OCI-LY7 (cell line): ENCODE data around the gene TMED7. TPM values are rescaled to one million over a fixed set of nuclear protein-coding genes. Genes with fewer than 3 reads are reported as not detected.

Source experiments
- BruUV-seq: library from RNA; stranded (reverse); fragments of 400-500 nt; replicated peaks from 2 replicates; lab custom pipeline; 2021; lab: Mats Ljungman, UMichigan
- CTCF ChIA-PET: fragments of 300-600 bp; sonication (Branson Sonifier 250); formaldehyde crosslinking; loops from one replicate; lab custom pipeline; 2022; ENCODE audit warnings: antibody characterized with exemption; ENCODE audit not compliant: unreplicated experiment; lab: Charles Lee
- POLR2A ChIA-PET: fragments of 300-600 bp; sonication (Branson Sonifier 250); formaldehyde crosslinking; loops from one replicate; lab custom pipeline; 2022; ENCODE audit warnings: antibody characterized with exemption; lab: Charles Lee
- DNase-seq: peaks from one replicate; pipeline ENCODE4 v3.0.0-alpha.2; 2015; ENCODE audit warnings: low spot score
- H2AFZ ChIP-seq: fragments of 200-600 bp; sonication (generic), shearing (Covaris generic); 2 replicates; pipeline ENCODE4 v1.6.1; 2014; ENCODE audit warnings: mild to moderate bottlenecking, antibody characterized with exemption, low read length, moderate library complexity
- H3K27ac ChIP-seq: fragments of 200-600 bp; sonication (generic); 2 replicates; pipeline ENCODE4 v1.5.1; 2014; ENCODE audit warnings: mixed run types, low read depth, mild to moderate bottlenecking, moderate library complexity, low read length, inconsistent platforms; ENCODE audit not compliant: poor library complexity, severe bottlenecking
- H3K36me3 ChIP-seq: fragments of 200-600 bp; sonication (generic); 2 replicates; pipeline ENCODE4 v1.6.1; 2014; ENCODE audit warnings: mild to moderate bottlenecking, antibody characterized with exemption, low read length, moderate library complexity, mixed read lengths; ENCODE audit not compliant: insufficient read depth
- H3K4me1 ChIP-seq: fragments of 200-600 bp; sonication (generic); 2 replicates; pipeline ENCODE4 v1.5.1; 2014; ENCODE audit warnings: mild to moderate bottlenecking, low read length; ENCODE audit not compliant: insufficient read depth, poor library complexity, severe bottlenecking
- H3K4me2 ChIP-seq: fragments of 200-600 bp; sonication (generic); 2 replicates; pipeline ENCODE4 v1.6.1; 2014; ENCODE audit warnings: mild to moderate bottlenecking, low read length
- H3K4me3 ChIP-seq: fragments of 200-600 bp; sonication (generic); 2 replicates; pipeline ENCODE4 v1.5.1; 2014; ENCODE audit warnings: mild to moderate bottlenecking, low read depth, low read length; ENCODE audit not compliant: poor library complexity, severe bottlenecking
- H3K79me2 ChIP-seq: fragments of 200-600 bp; sonication (generic); 2 replicates; pipeline ENCODE4 v1.6.1; 2016; ENCODE audit warnings: low read depth, mild to moderate bottlenecking, low read length, moderate library complexity, mixed read lengths; ENCODE audit not compliant: insufficient read depth
- H3K9me2 ChIP-seq: fragments of 200-600 bp; sonication (generic); 2 replicates; pipeline ENCODE4 v1.6.1; 2016; ENCODE audit warnings: mild to moderate bottlenecking, low read length, mixed read lengths; ENCODE audit not compliant: insufficient read depth
- H3K9me3 ChIP-seq: fragments of 200-600 bp; sonication (generic); 2 replicates; pipeline ENCODE4 v1.6.1; 2014; ENCODE audit warnings: mild to moderate bottlenecking, mixed run types, low read length, mixed read lengths
- H4K20me1 ChIP-seq: fragments of 200-600 bp; sonication (generic); 2 replicates; pipeline ENCODE4 v1.6.1; 2014; ENCODE audit warnings: mild to moderate bottlenecking, antibody characterized with exemption, low read length, moderate library complexity, mixed read lengths; ENCODE audit not compliant: insufficient read depth
- CTCF ChIP-seq: fragments of 200-600 bp; sonication (generic); conservative IDR thresholded peaks from 2 replicates; pipeline ENCODE4 v1.5.1; 2014; ENCODE audit warnings: mild to moderate bottlenecking, antibody characterized with exemption, low read length, moderate library complexity, mixed read lengths
- EZH2phosphoT487 ChIP-seq: fragments of 200-600 bp; sonication (generic); IDR thresholded peaks from 2 replicates; pipeline ENCODE4 v1.6.1; 2018; ENCODE audit warnings: low read depth, borderline replicate concordance, mild to moderate bottlenecking, mixed run types, antibody characterized with exemption, low read length, moderate library complexity, mixed read lengths
- intact Hi-C: fragments of 100-400 bp; cut with micrococcal nuclease; formaldehyde crosslinking; loops from one replicate; pipeline ENCODE4 v1.10.0; 2022; ENCODE audit not compliant: unreplicated experiment
- total RNA-seq, 2 experiments: library from RNA; depleted of rRNA in 1 of 2; stranded (reverse); fragments of >200 nt in 1 of 2; shearing (Covaris generic) in 1 of 2; gene quantifications; 2 replicates each; pipeline ENCODE4 v1.2.3, GENCODE V29; 2014 to 2022

Gene TMED7
- total RNA-seq, 2 experiments from 2014 or later: 35.8 to 55.1 TPM

- H3K79me2 ChIP-seq: no peaks in the 10 kb centered on the region
- no peaks in the 10 kb centered on the region for H3K9me3 ChIP-seq
- no peak for DNase-seq
- no peak overlapping the region for H3K4me3 ChIP-seq
- H3K27ac ChIP-seq: no peak overlapping the region
- intact Hi-C loops: no loop called here
- H3K9me2 ChIP-seq: no peaks in the 10 kb centered on the region
- no peaks in the 10 kb centered on the region for H3K4me1 ChIP-seq
- no peak overlapping the region for H3K4me2 ChIP-seq
- POLR2A ChIA-PET: no interaction called here
- no peak overlapping the region for H2AFZ ChIP-seq
- CTCF ChIA-PET: no interaction called here
- H3K36me3 ChIP-seq: no peaks in the 10 kb centered on the region
- no TSS peak for BruUV-seq
- TF ChIP-seq CTCF: no peak
- TF ChIP-seq EZH2phosphoT487: no peak
- H4K20me1 ChIP-seq: no peaks in the 10 kb centered on the region
Measured at GRCh38 chr5:115656404-115656803, 30.6 kb upstream of the TMED7 start.

GRCh38 chr5:115655994-115656393 is 30.2 kb upstream of the TMED7 start:
- no peaks in the 10 kb centered on the region for H3K4me1 ChIP-seq
- no peaks in the 10 kb centered on the region for H3K36me3 ChIP-seq
- ChIA-PET CTCF (no interaction called here), POLR2A (no interaction called here)
- no peak for TF ChIP-seq EZH2phosphoT487
- no peak for TF ChIP-seq CTCF
- no TSS peak for BruUV-seq
- no peak overlapping the region for H3K4me3 ChIP-seq
- H3K79me2 ChIP-seq: no peaks in the 10 kb centered on the region
- H4K20me1 ChIP-seq: no peaks in the 10 kb centered on the region
- intact Hi-C loops: no loop called here
- H3K4me2 ChIP-seq: no peak overlapping the region
- H2AFZ ChIP-seq: no peak overlapping the region
- H3K27ac ChIP-seq: no peak overlapping the region
- DNase-seq: no peak
- H3K9me3 ChIP-seq: no peaks in the 10 kb centered on the region
- no peaks in the 10 kb centered on the region for H3K9me2 ChIP-seq

GRCh38 chr5:115649541-115649940 is 23.7 kb upstream of the TMED7 start:
- TF ChIP-seq CTCF: no peak
- no peak for TF ChIP-seq EZH2phosphoT487
- H4K20me1 ChIP-seq: no peaks in the 10 kb centered on the region
- BruUV-seq: no TSS peak
- H2AFZ ChIP-seq: no peak overlapping the region
- no peak overlapping the region for H3K27ac ChIP-seq
- DNase-seq: no peak
- H3K4me2 ChIP-seq: no peak overlapping the region
- H3K36me3 ChIP-seq: no peaks in the 10 kb centered on the region
- no peaks in the 10 kb centered on the region for H3K9me3 ChIP-seq
- H3K4me1 ChIP-seq: no peaks in the 10 kb centered on the region
- H3K4me3 ChIP-seq: no peak overlapping the region
- H3K9me2 ChIP-seq: no peaks in the 10 kb centered on the region
- POLR2A ChIA-PET: no interaction called here
- H3K79me2 ChIP-seq: no peaks in the 10 kb centered on the region
- CTCF ChIA-PET: no interaction called here
- intact Hi-C loops: no loop called here
